ENCODE measurements around the gene ATP5PD. TPM values are rescaled to one million over a fixed set of nuclear protein-coding genes. Genes with fewer than 3 reads are reported as not detected.

ATP5PD gene
- total and polyA plus RNA-seq, 2 of the 13 experiments (the other 11 are each of a cell fraction or from before 2014, with no cell fraction given) = 158 to 428 TPM

DNA sequence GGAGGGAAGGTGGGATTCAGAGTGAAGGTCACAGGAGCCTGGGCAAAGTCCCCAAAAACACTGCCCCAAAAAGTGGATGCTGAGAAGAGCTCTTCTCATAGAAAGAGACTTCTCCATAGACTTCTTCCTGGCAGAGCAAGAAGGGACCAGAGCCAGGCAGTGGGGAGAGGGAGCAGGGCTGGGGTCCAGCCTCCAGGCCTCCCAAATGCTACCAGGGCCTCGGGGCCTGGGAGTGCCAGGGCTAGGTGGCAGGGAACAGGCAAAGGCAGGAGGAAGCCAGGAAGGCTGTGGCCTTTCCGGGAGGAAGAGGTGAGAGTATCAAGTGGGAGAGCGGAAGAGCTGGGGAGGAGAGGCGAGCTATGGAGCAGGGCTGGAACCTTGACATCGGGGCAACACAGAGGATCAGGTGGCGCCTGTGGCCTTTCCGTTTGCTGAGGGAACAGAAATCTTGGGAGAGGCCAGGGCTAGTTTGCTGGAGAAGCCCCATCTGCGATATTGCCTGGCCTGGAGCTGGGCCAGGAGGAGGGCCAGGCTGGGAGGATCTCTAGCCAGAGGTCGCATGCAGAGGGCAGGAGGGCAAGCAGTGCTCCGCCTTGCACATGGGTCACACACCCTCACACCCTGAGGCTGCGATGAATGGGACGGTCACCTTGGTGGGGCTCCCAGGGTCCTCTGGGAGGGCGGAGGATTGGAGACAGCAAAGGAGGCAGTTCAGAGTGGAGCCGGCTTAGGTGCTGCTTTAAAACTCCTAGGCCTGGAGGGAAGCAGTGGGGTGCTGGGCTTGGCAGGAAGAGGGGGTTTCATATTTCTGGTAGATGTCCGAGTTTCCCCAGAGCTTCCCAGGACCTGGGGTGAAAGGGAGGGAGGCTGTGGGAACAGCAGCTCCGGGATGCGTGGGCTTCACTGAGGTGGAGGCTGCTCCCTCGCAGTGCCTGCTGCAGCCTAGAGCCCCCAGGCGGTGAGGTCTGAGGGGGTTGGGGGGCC is 44.4 kb upstream of the ATP5PD start (continued):
- peak; percentile 67; the same call in 1 of the 2 replicates for TF ChIP-seq KDM2A (CRISPR knock-in tag; IDR thresholded peaks at IDR 0.05; ENCODE audit: borderline replicate concordance, low read depth)
- TF ChIP-seq, protein P1, sequence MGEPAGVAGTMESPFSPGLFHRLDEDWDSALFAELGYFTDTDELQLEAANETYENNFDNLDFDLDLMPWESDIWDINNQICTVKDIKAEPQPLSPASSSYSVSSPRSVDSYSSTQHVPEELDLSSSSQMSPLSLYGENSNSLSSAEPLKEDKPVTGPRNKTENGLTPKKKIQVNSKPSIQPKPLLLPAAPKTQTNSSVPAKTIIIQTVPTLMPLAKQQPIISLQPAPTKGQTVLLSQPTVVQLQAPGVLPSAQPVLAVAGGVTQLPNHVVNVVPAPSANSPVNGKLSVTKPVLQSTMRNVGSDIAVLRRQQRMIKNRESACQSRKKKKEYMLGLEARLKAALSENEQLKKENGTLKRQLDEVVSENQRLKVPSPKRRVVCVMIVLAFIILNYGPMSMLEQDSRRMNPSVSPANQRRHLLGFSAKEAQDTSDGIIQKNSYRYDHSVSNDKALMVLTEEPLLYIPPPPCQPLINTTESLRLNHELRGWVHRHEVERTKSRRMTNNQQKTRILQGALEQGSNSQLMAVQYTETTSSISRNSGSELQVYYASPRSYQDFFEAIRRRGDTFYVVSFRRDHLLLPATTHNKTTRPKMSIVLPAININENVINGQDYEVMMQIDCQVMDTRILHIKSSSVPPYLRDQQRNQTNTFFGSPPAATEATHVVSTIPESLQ (CRISPR knock-in tag; conservative IDR thresholded peaks at IDR 0.05) = no peak
- TF ChIP-seq, protein P2, sequence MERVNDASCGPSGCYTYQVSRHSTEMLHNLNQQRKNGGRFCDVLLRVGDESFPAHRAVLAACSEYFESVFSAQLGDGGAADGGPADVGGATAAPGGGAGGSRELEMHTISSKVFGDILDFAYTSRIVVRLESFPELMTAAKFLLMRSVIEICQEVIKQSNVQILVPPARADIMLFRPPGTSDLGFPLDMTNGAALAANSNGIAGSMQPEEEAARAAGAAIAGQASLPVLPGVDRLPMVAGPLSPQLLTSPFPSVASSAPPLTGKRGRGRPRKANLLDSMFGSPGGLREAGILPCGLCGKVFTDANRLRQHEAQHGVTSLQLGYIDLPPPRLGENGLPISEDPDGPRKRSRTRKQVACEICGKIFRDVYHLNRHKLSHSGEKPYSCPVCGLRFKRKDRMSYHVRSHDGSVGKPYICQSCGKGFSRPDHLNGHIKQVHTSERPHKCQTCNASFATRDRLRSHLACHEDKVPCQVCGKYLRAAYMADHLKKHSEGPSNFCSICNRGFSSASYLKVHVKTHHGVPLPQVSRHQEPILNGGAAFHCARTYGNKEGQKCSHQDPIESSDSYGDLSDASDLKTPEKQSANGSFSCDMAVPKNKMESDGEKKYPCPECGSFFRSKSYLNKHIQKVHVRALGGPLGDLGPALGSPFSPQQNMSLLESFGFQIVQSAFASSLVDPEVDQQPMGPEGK (CRISPR knock-in tag; IDR thresholded peaks at IDR 0.05) = peak; percentile 93
- TF ChIP-seq, protein P3, sequence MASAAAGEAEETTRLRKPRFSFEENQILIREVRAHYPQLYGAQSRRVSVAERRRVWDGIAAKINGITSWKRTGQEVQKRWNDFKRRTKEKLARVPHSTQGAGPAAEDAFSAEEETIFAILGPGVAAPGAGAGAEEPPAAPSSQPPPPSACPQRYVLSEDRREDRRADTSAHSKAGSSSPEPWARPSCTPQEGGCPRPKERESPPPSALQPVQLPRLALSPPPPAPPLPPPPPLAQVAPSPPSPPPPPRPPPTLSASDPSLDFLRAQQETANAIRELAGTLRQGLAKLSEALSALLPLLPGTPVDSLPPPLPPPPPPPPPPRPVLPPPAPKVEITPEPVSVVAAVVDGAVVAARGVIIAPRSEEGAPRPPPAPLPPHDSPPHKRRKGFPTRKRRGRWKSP (CRISPR knock-in tag; IDR thresholded peaks at IDR 0.05) = 0 out of 2 replicates have a peak, but pooled peaks have one; percentile 49
- TF ChIP-seq HES4 (CRISPR knock-in tag; IDR thresholded peaks at IDR 0.05; ENCODE audit: borderline replicate concordance) = no peak
- TF ChIP-seq MEIS2 (CRISPR knock-in tag; IDR thresholded peaks at IDR 0.05) = 0 out of 2 replicates have a peak, but pooled peaks have one; percentile 8
- no peak; the same call in 1 of the 2 replicates for TF ChIP-seq ZNF546 (CRISPR knock-in tag; conservative IDR thresholded peaks at IDR 0.05)
- TF ChIP-seq, protein P4, sequence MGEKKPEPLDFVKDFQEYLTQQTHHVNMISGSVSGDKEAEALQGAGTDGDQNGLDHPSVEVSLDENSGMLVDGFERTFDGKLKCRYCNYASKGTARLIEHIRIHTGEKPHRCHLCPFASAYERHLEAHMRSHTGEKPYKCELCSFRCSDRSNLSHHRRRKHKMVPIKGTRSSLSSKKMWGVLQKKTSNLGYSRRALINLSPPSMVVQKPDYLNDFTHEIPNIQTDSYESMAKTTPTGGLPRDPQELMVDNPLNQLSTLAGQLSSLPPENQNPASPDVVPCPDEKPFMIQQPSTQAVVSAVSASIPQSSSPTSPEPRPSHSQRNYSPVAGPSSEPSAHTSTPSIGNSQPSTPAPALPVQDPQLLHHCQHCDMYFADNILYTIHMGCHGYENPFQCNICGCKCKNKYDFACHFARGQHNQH (CRISPR knock-in tag; IDR thresholded peaks at IDR 0.05) = peak; percentile 75; the same call in 1 of the 2 replicates
- no peak for TF ChIP-seq ZNF30 (CRISPR knock-in tag; IDR thresholded peaks at IDR 0.05)
- TF ChIP-seq YEATS4 (CRISPR knock-in tag; IDR thresholded peaks at IDR 0.05; ENCODE audit: borderline replicate concordance) = no peak
- TF ChIP-seq KDM3A (CRISPR knock-in tag; IDR thresholded peaks at IDR 0.05; ENCODE audit: low read depth) = peak; percentile 93
- TF ChIP-seq, protein P5, sequence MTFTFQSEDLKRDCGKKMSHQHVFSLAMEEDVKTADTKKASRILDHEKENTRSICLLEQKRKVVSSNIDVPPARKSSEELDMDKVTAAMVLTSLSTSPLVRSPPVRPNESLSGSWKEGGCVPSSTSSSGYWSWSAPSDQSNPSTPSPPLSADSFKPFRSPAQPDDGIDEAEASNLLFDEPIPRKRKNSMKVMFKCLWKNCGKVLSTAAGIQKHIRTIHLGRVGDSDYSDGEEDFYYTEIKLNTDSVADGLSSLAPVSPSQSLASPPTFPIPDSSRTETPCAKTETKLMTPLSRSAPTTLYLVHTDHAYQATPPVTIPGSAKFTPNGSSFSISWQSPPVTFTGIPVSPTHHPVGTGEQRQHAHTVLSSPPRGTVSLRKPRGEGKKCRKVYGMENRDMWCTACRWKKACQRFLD (CRISPR knock-in tag; IDR thresholded peaks at IDR 0.05; ENCODE audit: borderline replicate concordance) = no peak
- TF ChIP-seq CHD4 (IDR thresholded peaks at IDR 0.05; ENCODE audit: borderline replicate concordance, low read length) = no peak
- TF ChIP-seq ZNF850 (CRISPR knock-in tag; conservative IDR thresholded peaks at IDR 0.05) = no peak
- TF ChIP-seq ZMYM3 (CRISPR knock-in tag; IDR thresholded peaks at IDR 0.05) = peak; percentile 68; the same call in 1 of the 2 replicates
- TF ChIP-seq, protein P6, sequence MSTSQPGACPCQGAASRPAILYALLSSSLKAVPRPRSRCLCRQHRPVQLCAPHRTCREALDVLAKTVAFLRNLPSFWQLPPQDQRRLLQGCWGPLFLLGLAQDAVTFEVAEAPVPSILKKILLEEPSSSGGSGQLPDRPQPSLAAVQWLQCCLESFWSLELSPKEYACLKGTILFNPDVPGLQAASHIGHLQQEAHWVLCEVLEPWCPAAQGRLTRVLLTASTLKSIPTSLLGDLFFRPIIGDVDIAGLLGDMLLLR (CRISPR knock-in tag; IDR thresholded peaks at IDR 0.05) = peak; percentile 30; the same call in 1 of the 2 replicates
- no peak for TF ChIP-seq FOXM1 (CRISPR knock-in tag; IDR thresholded peaks at IDR 0.05)
- peak; percentile 75 for TF ChIP-seq U2AF1 (optimal IDR thresholded peaks at IDR 0.05; ENCODE audit: low read depth, low read length)
- TF ChIP-seq BCL6 (CRISPR knock-in tag; IDR thresholded peaks at IDR 0.05) = peak; percentile 91
- TF ChIP-seq FOXJ3 (CRISPR knock-in tag; IDR thresholded peaks at IDR 0.05; ENCODE audit: borderline replicate concordance) = no peak
